ENCODE results near the gene PAIP2B.

GRCh38 chr2:71173096-71173495 lies 53.8 kb downstream of the PAIP2B start:
- no peak for TF ChIP-seq CTCF (IDR thresholded peaks at IDR 0.05)
- TF ChIP-seq POLR2A (IDR thresholded peaks at IDR 0.05), result no peak
